K562 (cell line): ENCODE measurements around the gene FOXK2. TPM values are rescaled to one million over a fixed set of nuclear protein-coding genes. Genes with fewer than 3 reads are reported as not detected.

Experiments
- ATAC-seq: fragments of 200-7000 bp; cut with Tn5 transposase; 3 replicates; pipeline ENCODE4 v1.9.1; 2020; ENCODE audit warnings: moderate library complexity
- BruUV-seq: library from RNA; stranded (reverse); fragments of 400-500 nt; replicated peaks from 2 replicates; lab custom pipeline; 2021; lab: Mats Ljungman, UMichigan
- CTCF ChIA-PET: fragments of 300-600 bp; formaldehyde crosslinking; extraction: SDS; loops from one replicate; lab custom pipeline; 2021; ENCODE audit warnings: low intra/inter-chr PET ratio; lab: Yijun Ruan, JAX
- POLR2A ChIA-PET: fragments of 300-600, 350-650 bp; sonication (Branson Sonifier 250); formaldehyde crosslinking; extraction: SDS; loops from one replicate; lab custom pipeline; 2021; ENCODE audit warnings: antibody characterized with exemption, inconsistent platforms; lab: Yijun Ruan, JAX
- DNase-seq, 4 experiments: peaks; one replicate each; pipeline versions ENCODE4 v3.0.0 to v3.0.0-alpha.2; 2011 to 2018; ENCODE audit warnings: low spot score in 3 of 4, mixed read lengths in 3 of 4; ENCODE audit errors: extremely low read depth in 1 of 4
- FAIRE-seq: peaks from 2 replicates; lab custom pipeline; 2011; peaks lifted over from hg19 to GRCh38; lab: Jason Lieb, UNC
- H2AFZ ChIP-seq: 2 replicates; pipeline ENCODE4 v1.6.0; 2011; ENCODE audit warnings: low read depth, low read length, control low read depth, inconsistent platforms
- H3K27ac ChIP-seq: fragments of 200-600 bp; 3 replicates; pipeline ENCODE4 v1.8.0; 2011; ENCODE audit warnings: low read depth, mild to moderate bottlenecking, control low read depth, inconsistent platforms, low read length, moderate library complexity, mixed read lengths; ENCODE audit errors: extremely low read depth
- H3K27me3 ChIP-seq, 2 experiments: fragments of 300-600 bp in 1 of 2; 2 replicates in 1 of 2; 3 replicates in 1 of 2; pipeline versions ENCODE4 v1.6.0 to v1.8.0; 2011; ENCODE audit warnings: inconsistent platforms in 2 of 2, low read length in 2 of 2, mild to moderate bottlenecking in 1 of 2, mixed read lengths in 1 of 2, moderate library complexity in 1 of 2; ENCODE audit not compliant: control insufficient read depth in 2 of 2, insufficient read depth in 2 of 2
- H3K36me3 ChIP-seq: fragments of 300-600 bp; 3 replicates; pipeline ENCODE4 v1.8.0; 2011; ENCODE audit warnings: mild to moderate bottlenecking, low read length, inconsistent platforms; ENCODE audit not compliant: control insufficient read depth, insufficient read depth
- H3K4me1 ChIP-seq, 2 experiments: fragments of 200-600 bp in 1 of 2; replicated peaks in 1 of 2; 2 replicates in 1 of 2; 3 replicates in 1 of 2; pipeline versions ENCODE4 v1.5.1 to v1.8.0; 2011; ENCODE audit warnings: inconsistent platforms in 2 of 2, low read length in 2 of 2, mild to moderate bottlenecking in 1 of 2, mixed read lengths in 1 of 2, moderate library complexity in 1 of 2; ENCODE audit not compliant: control insufficient read depth in 2 of 2, insufficient read depth in 2 of 2
- H3K4me2 ChIP-seq: 2 replicates; pipeline ENCODE4 v1.6.1; 2011; ENCODE audit warnings: low read length, control low read depth, inconsistent platforms, mixed read lengths; ENCODE audit not compliant: insufficient read depth
- H3K4me3 ChIP-seq: fragments of 200-600 bp; sonication (generic), shearing (Covaris generic); 2 replicates; pipeline ENCODE4 v1.5.1; 2016; ENCODE audit warnings: control low read depth, inconsistent platforms
- H3K79me2 ChIP-seq: fragments of 200-600 bp; 3 replicates; pipeline ENCODE4 v1.8.0; 2011; ENCODE audit warnings: low read length, inconsistent platforms; ENCODE audit not compliant: control insufficient read depth, insufficient read depth
- H3K9ac ChIP-seq, 2 experiments: 2 replicates each; pipeline versions ENCODE4 v1.6.0 to v1.6.1; 2011; ENCODE audit warnings: low read depth in 2 of 2, low read length in 2 of 2, control low read depth in 1 of 2, inconsistent platforms in 1 of 2, mild to moderate bottlenecking in 1 of 2, mixed read lengths in 1 of 2; ENCODE audit not compliant: insufficient read depth in 1 of 2
- H3K9me1 ChIP-seq: one replicate; pipeline ENCODE4 v1.6.0; 2011; ENCODE audit warnings: inconsistent platforms, mild to moderate bottlenecking, low read length, moderate library complexity; ENCODE audit not compliant: control insufficient read depth, insufficient read depth
- H3K9me3 ChIP-seq: replicated peaks from 2 replicates; pipeline ENCODE4 v1.5.1; 2011; ENCODE audit warnings: low read depth, low read length, inconsistent platforms; ENCODE audit not compliant: control insufficient read depth, insufficient read depth
- H4K20me1 ChIP-seq: replicated peaks from 2 replicates; pipeline ENCODE4 v1.6.1; 2011; ENCODE audit warnings: low read length, inconsistent platforms, mixed read lengths; ENCODE audit not compliant: control insufficient read depth, insufficient read depth
- CBX8 ChIP-seq: fragments of 200-600 bp; sonication (generic); IDR thresholded peaks from 2 replicates; pipeline ENCODE4 v1.6.1; 2012; ENCODE audit warnings: borderline replicate concordance, mixed run types, low read depth, mild to moderate bottlenecking, moderate library complexity, mixed read lengths, low read length, control low read depth, inconsistent platforms; ENCODE audit not compliant: poor library complexity, severe bottlenecking; ENCODE audit errors: extremely low read depth
- CC2D1A ChIP-seq: fragments of 450-650 bp; IDR thresholded peaks from 2 replicates; pipeline ENCODE4 v1.6.1; 2017; ENCODE audit warnings: mild to moderate bottlenecking
- CHD2 ChIP-seq: IDR thresholded peaks from 2 replicates; pipeline ENCODE4 v1.6.1; 2011; ENCODE audit warnings: low read depth, low read length
- DPF2 ChIP-seq: fragments of 450-650 bp; IDR thresholded peaks from 2 replicates; pipeline ENCODE4 v1.6.1; 2016
- HMG20A ChIP-seq: fragments of 450-650 bp; formaldehyde crosslinking; conservative IDR thresholded peaks from 2 replicates; pipeline ENCODE4 v1.4.0; 2020; ENCODE audit warnings: mild to moderate bottlenecking, mixed read lengths
- TCF7 ChIP-seq: sonication (generic); IDR thresholded peaks from 2 replicates; pipeline ENCODE4 v1.6.1; 2016; ENCODE audit warnings: antibody characterized with exemption, borderline replicate concordance
- U2AF2 ChIP-seq: fragments of 200-400 bp; formaldehyde crosslinking; optimal IDR thresholded peaks from 2 replicates; pipeline ENCODE3; 2017; ENCODE audit warnings: low read depth, mild to moderate bottlenecking, low read length
- WGBS: fragments of 100-300 bp; shearing (Covaris generic); methylation state at CpG from one replicate; pipeline ENCODE4 v1.1.6; 2016; ENCODE audit warnings: low coverage, mixed read lengths; ENCODE audit not compliant: insufficient coverage; ENCODE audit errors: missing lambda C conversion rate; 5-methylcytosine and 5-hydroxymethylcytosine counted together
- in situ Hi-C: fragments of 300-500 bp; cut with MboI; formaldehyde crosslinking; loops from 4 replicates; pipeline ENCODE4 v1.15.0; 2018; ENCODE audit warnings: inconsistent platforms, mixed read lengths
- intact Hi-C: fragments of 100-400 bp; cut with micrococcal nuclease; formaldehyde crosslinking; loops from 2 replicates; pipeline ENCODE4 v1.14.2; 2022
- polyA plus RNA-seq, 8 experiments: library from polyadenylated mRNA; depleted of rRNA in 4 of 8; stranded (reverse) in 5 of 8; unstranded in 3 of 8; fragments of >200 nt; fragmentation: Nextera tagmentation in 2 of 8; fragmentation: Illumina TruSeq in 1 of 8; extraction: Ambion mirVana in 2 of 8; extraction: Trizol in 1 of 8; gene quantifications; 2 replicates each; pipeline versions ENCODE4 v1.2.1 to v1.2.3, GENCODE V29; 2011 to 2014; ENCODE audit warnings: inconsistent platforms in 1 of 8, missing spikeins in 1 of 8
- total RNA-seq, 7 experiments: library from RNA; depleted of rRNA in 6 of 7; stranded (reverse); fragments of >200 nt in 6 of 7; fragmentation: Illumina TruSeq in 2 of 7; extraction: Trizol in 2 of 7; gene quantifications; 2 replicates each; pipeline versions ENCODE4 v1.2.1 to v1.2.3, GENCODE V29; 2011 to 2021; ENCODE audit warnings: low replicate concordance in 1 of 7

The FOXK2 gene
- total and polyA plus RNA-seq, 9 of the 15 experiments (the other 6 are each of a cell fraction or from before 2014, with no cell fraction given): 3.0 to 86.0 (median 44.1) TPM

DNA sequence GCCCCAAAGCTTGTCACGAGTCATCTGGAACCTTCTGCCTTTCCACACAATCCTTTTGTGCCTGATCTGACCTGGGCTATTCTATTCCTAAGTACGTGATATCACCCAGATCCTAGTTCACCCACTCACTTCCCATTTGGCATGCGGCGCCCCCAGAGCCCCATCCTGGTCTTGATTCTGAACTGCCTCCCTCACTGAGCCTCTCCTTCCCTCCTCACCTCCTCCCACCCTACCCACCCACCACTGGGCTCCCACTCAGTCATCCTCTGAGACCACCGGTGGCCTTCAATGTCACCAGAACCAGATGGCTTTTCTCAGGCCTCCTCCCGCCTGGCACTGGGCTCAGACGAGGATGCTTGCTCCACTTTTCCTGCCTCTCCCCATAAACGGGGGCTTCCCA lies 110.2 kb downstream of the FOXK2 start (continued):
- no peak for TF ChIP-seq TCF7

GRCh38 chr17:82630212-82630611 lies 110.7 kb downstream of the FOXK2 start:
- WGBS: 90% methylated on average over 12 of the region's 12 CpGs
- Histone ChIP-seq H3K79me2 (peaks cover 42% of the 10 kb centered on the region), H3K9me1 (no peaks in the 10 kb centered on the region), H3K4me2 (no peak overlapping the region), H3K4me3 (no peak overlapping the region), H3K27ac (no peak overlapping the region), H3K9ac (no peak overlapping the region), H3K27me3 (no peaks in the 10 kb centered on the region), H3K4me1 (peaks cover 0 to 4% of the 10 kb centered on the region in 2 experiments; a peak in 1 of 5 replicates), H3K9me3 (no peaks in the 10 kb centered on the region), H3K36me3 (peaks cover 88% of the 10 kb centered on the region), H4K20me1 (peaks cover 7% of the 10 kb centered on the region; the same call in 1 of the 2 replicates), H2AFZ (no peak overlapping the region)
- TF ChIP-seq DPF2 (no peak), HMG20A (CRISPR knock-in tag) (no peak), U2AF2 (no peak), CHD2 (no peak), CBX8 (no peak), CC2D1A (no peak)
- CTCF ChIA-PET: no interaction called here
- no TSS peak for BruUV-seq
- POLR2A ChIA-PET: interaction anchor here (1.0 to 1.5 kb wide), 2 partner anchors 15 to 19 kb away, joined by 3 read pairs; no protein-coding TSS in a partner anchor
- DNase-seq (no peak), ATAC-seq (no peak), FAIRE-seq (no peak)
- intact Hi-C loops: no loop called here
- in situ Hi-C loops: no loop called here
